Measurements from ENCODE around the gene F8.

- TF ChIP-seq POLR2A (IDR thresholded peaks at IDR 0.05) (no peak), CTCF (IDR thresholded peaks at IDR 0.05) (no peak)
Observed at GRCh38 chrX:154986826-154987575, 35.5 kb downstream of the F8 start.
